ENCODE data around the gene SUFU.

DNA sequence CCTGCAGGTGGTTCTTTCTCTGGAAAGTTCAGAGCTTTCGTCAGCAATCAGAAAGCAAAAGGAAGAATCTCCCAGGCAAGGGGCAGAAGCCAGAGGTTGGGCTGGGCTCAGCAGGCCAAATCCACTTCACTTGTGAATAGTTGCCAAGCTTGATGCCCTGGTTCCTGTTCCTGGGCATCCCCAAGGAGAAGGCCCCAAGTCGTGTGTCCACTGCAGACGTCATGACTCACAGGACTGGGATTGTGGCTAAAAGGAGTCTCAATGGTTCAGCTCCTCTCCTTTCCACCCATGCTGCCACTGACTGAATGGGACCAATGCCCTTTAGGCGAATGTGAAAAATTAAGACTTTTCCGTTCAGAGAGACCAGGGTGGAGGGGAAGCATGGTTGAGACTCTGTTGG is 101.9 kb downstream of the SUFU start:
- TF ChIP-seq MXI1 (IDR thresholded peaks at IDR 0.05; ENCODE audit: borderline replicate concordance, low read depth, low read length) (no peak), POLR2A (IDR thresholded peaks at IDR 0.05; ENCODE audit: low read depth, low read length) (no peak), NFE2L2 (IDR thresholded peaks at IDR 0.05; ENCODE audit: low read depth, low read length) (no peak), BHLHE40 (IDR thresholded peaks at IDR 0.05; ENCODE audit: low read depth, low read length) (no peak), RAD21 (IDR thresholded peaks at IDR 0.05; ENCODE audit: low read length) (no peak), MAZ (IDR thresholded peaks at IDR 0.05; ENCODE audit: borderline replicate concordance, low read depth, low read length) (no peak), RFX5 (IDR thresholded peaks at IDR 0.05; ENCODE audit: low read depth, low read length) (no peak), CEBPB (IDR thresholded peaks at IDR 0.05; ENCODE audit: low read depth, low read length) (no peak)
- TF ChIP-seq, protein P1, sequence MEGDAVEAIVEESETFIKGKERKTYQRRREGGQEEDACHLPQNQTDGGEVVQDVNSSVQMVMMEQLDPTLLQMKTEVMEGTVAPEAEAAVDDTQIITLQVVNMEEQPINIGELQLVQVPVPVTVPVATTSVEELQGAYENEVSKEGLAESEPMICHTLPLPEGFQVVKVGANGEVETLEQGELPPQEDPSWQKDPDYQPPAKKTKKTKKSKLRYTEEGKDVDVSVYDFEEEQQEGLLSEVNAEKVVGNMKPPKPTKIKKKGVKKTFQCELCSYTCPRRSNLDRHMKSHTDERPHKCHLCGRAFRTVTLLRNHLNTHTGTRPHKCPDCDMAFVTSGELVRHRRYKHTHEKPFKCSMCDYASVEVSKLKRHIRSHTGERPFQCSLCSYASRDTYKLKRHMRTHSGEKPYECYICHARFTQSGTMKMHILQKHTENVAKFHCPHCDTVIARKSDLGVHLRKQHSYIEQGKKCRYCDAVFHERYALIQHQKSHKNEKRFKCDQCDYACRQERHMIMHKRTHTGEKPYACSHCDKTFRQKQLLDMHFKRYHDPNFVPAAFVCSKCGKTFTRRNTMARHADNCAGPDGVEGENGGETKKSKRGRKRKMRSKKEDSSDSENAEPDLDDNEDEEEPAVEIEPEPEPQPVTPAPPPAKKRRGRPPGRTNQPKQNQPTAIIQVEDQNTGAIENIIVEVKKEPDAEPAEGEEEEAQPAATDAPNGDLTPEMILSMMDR (conservative IDR thresholded peaks at IDR 0.05; ENCODE audit: low read depth, low read length): no peak
- TF ChIP-seq, protein P2, sequence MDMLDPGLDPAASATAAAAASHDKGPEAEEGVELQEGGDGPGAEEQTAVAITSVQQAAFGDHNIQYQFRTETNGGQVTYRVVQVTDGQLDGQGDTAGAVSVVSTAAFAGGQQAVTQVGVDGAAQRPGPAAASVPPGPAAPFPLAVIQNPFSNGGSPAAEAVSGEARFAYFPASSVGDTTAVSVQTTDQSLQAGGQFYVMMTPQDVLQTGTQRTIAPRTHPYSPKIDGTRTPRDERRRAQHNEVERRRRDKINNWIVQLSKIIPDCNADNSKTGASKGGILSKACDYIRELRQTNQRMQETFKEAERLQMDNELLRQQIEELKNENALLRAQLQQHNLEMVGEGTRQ (IDR thresholded peaks at IDR 0.05; ENCODE audit: low read depth, low read length): no peak

Data from IMR-90 (cell line).